SU-DHL-6 (cell line): ENCODE data around the gene PRELP.

Experiments
- CTCF ChIP-seq: fragments of 200-600 bp; sonication (generic); IDR thresholded peaks from one replicate; pipeline ENCODE4 v1.5.1; 2017; ENCODE audit warnings: antibody characterized with exemption, mild to moderate bottlenecking, low read length, moderate library complexity; ENCODE audit not compliant: insufficient read depth, poor library complexity, severe bottlenecking
- EZH2phosphoT487 ChIP-seq: fragments of 200-600 bp; sonication (generic), shearing (Covaris generic); conservative IDR thresholded peaks from 2 replicates; pipeline ENCODE4 v1.6.1; 2018; ENCODE audit warnings: mild to moderate bottlenecking, antibody characterized with exemption, low read length, moderate library complexity, mixed read lengths

GRCh38 chr1:203495845-203496244, 20.2 kb downstream of the PRELP start:
- TF ChIP-seq CTCF, result no peak
- TF ChIP-seq EZH2phosphoT487, result no peak
